WI38 (cell line): ENCODE measurements around the gene CNKSR3.

Experiments used
- H3K4me3 ChIP-seq: 2 replicates; pipeline ENCODE4 v1.5.1; 2011; ENCODE audit warnings: low read depth, mild to moderate bottlenecking, control low read depth, low read length
- CTCF ChIP-seq: IDR thresholded peaks from 2 replicates; pipeline ENCODE4 v1.5.1; 2012; ENCODE audit warnings: low read depth, mild to moderate bottlenecking, control low read depth, low read length

Gene CNKSR3

GRCh38 chr6:154407440-154407839 lies 103.0 kb downstream of the CNKSR3 start:
- no peak for TF ChIP-seq CTCF
- no peak overlapping the region for H3K4me3 ChIP-seq

- no peak overlapping the region for H3K4me3 ChIP-seq
- TF ChIP-seq CTCF, result no peak
These were observed 103.6 kb downstream of the CNKSR3 start for GRCh38 chr6:154406869-154407268.

GRCh38 chr6:154406301-154406700 lies 104.2 kb downstream of the CNKSR3 start:
- H3K4me3 ChIP-seq, result no peak overlapping the region
- TF ChIP-seq CTCF, result no peak

GRCh38 chr6:154404791-154405400 lies 105.6 kb downstream of the CNKSR3 start:
- H3K4me3 ChIP-seq, result peak overlapping the region; percentile 48
- no peak for TF ChIP-seq CTCF

GRCh38 chr6:154403788-154404187 lies 106.7 kb downstream of the CNKSR3 start:
- no peak for TF ChIP-seq CTCF
- no peak overlapping the region for H3K4me3 ChIP-seq

GRCh38 chr6:154402081-154402780 lies 108.3 kb downstream of the CNKSR3 start:
- H3K4me3 ChIP-seq, result no peak overlapping the region
- TF ChIP-seq CTCF, result no peak

GRCh38 chr6:154399097-154399496 lies 111.4 kb downstream of the CNKSR3 start:
- no peak overlapping the region for H3K4me3 ChIP-seq
- no peak for TF ChIP-seq CTCF
